Trophoblast cell (in vitro differentiated cells and primary cell): ENCODE measurements around the gene HINT1.

Experiments
- DNase-seq, 2 donors: peaks; one replicate each; pipeline ENCODE4 v3.0.0-alpha.2; 2016
- H2AFZ ChIP-seq: 2 replicates; pipeline ENCODE4 v1.6.1; 2013; ENCODE audit warnings: low read length, moderate library complexity, mild to moderate bottlenecking; ENCODE audit not compliant: insufficient read depth, poor library complexity
- H2AK5ac ChIP-seq: 2 replicates; pipeline ENCODE4 v1.6.1; 2013; ENCODE audit warnings: mild to moderate bottlenecking, low read length
- H2BK120ac ChIP-seq: 2 replicates; pipeline ENCODE4 v1.6.1; 2013; ENCODE audit warnings: low read length, mild to moderate bottlenecking, moderate library complexity; ENCODE audit not compliant: insufficient read depth, poor library complexity
- H2BK12ac ChIP-seq: 2 replicates; pipeline ENCODE4 v1.6.1; 2013; ENCODE audit warnings: mild to moderate bottlenecking, low read length, moderate library complexity
- H2BK5ac ChIP-seq: 2 replicates; pipeline ENCODE4 v1.6.1; 2013; ENCODE audit warnings: low read length, low read depth, moderate library complexity, mild to moderate bottlenecking; ENCODE audit not compliant: poor library complexity
- H3K14ac ChIP-seq: 2 replicates; pipeline ENCODE4 v1.6.1; 2013; ENCODE audit warnings: mild to moderate bottlenecking, low read length
- H3K18ac ChIP-seq: 2 replicates; pipeline ENCODE4 v1.6.1; 2013; ENCODE audit warnings: mild to moderate bottlenecking, low read length
- H3K23ac ChIP-seq: 2 replicates; pipeline ENCODE4 v1.6.1; 2013; ENCODE audit warnings: low read length
- H3K27ac ChIP-seq: 2 replicates; pipeline ENCODE4 v1.5.1; 2013; ENCODE audit warnings: low read depth, mild to moderate bottlenecking, inconsistent platforms, low read length, moderate library complexity
- H3K27me3 ChIP-seq: 2 replicates; pipeline ENCODE4 v1.6.1; 2013; ENCODE audit warnings: inconsistent platforms, mild to moderate bottlenecking, low read length, moderate library complexity; ENCODE audit not compliant: insufficient read depth
- H3K36me3 ChIP-seq, 2 experiments: 1 replicate in 1 of 2; 2 replicates in 1 of 2; pipeline ENCODE4 v1.6.1; 2013; ENCODE audit warnings: low read length in 2 of 2, mild to moderate bottlenecking in 2 of 2, moderate library complexity in 1 of 2; ENCODE audit not compliant: insufficient read depth in 2 of 2, control insufficient read depth in 1 of 2
- H3K4ac ChIP-seq: 2 replicates; pipeline ENCODE4 v1.6.1; 2013; ENCODE audit warnings: low read depth, mild to moderate bottlenecking, low read length, moderate library complexity
- H3K4me1 ChIP-seq, 2 experiments: 1 replicate in 1 of 2; 2 replicates in 1 of 2; pipeline ENCODE4 v1.6.1; 2013; ENCODE audit warnings: low read length in 2 of 2, mild to moderate bottlenecking in 2 of 2, moderate library complexity in 1 of 2; ENCODE audit not compliant: insufficient read depth in 2 of 2, control insufficient read depth in 1 of 2
- H3K4me2 ChIP-seq: 2 replicates; pipeline ENCODE4 v1.6.1; 2013; ENCODE audit warnings: inconsistent platforms, mild to moderate bottlenecking, low read length, moderate library complexity
- H3K4me3 ChIP-seq: 2 replicates; pipeline ENCODE4 v1.5.1; 2013; ENCODE audit warnings: mild to moderate bottlenecking, low read depth, low read length, inconsistent platforms
- H3K79me1 ChIP-seq: one replicate; pipeline ENCODE4 v1.6.1; 2013; ENCODE audit warnings: low read length
- H3K79me2 ChIP-seq: 2 replicates; pipeline ENCODE4 v1.6.1; 2013; ENCODE audit warnings: low read length, mild to moderate bottlenecking; ENCODE audit not compliant: control insufficient read depth, insufficient read depth, poor library complexity
- H3K9ac ChIP-seq: 2 replicates; pipeline ENCODE4 v1.6.1; 2013; ENCODE audit warnings: mild to moderate bottlenecking, low read length
- H3K9me3 ChIP-seq: 2 replicates; pipeline ENCODE4 v1.6.1; 2013; ENCODE audit warnings: low read depth, mild to moderate bottlenecking, control low read depth, inconsistent platforms, low read length; ENCODE audit not compliant: insufficient read depth
- H4K12ac ChIP-seq: 2 replicates; pipeline ENCODE4 v1.6.1; 2013; ENCODE audit warnings: low read depth, mild to moderate bottlenecking, low read length, moderate library complexity
- H4K8ac ChIP-seq: 2 replicates; pipeline ENCODE4 v1.6.1; 2013; ENCODE audit warnings: low read depth, mild to moderate bottlenecking, low read length, moderate library complexity
- H4K91ac ChIP-seq: one replicate; pipeline ENCODE4 v1.6.1; 2013; ENCODE audit warnings: low read depth, mild to moderate bottlenecking, low read length, moderate library complexity
- WGBS: extraction: QIAGEN DNeasy Blood & Tissue Kit; methylation state at CpG from one replicate; pipeline ENCODE4 v1.1.7; 2013; ENCODE audit warnings: missing lambda C conversion rate; ENCODE audit not compliant: insufficient read length, insufficient coverage; ENCODE audit errors: extremely low coverage; 5-methylcytosine and 5-hydroxymethylcytosine counted together

HINT1 gene

DNA sequence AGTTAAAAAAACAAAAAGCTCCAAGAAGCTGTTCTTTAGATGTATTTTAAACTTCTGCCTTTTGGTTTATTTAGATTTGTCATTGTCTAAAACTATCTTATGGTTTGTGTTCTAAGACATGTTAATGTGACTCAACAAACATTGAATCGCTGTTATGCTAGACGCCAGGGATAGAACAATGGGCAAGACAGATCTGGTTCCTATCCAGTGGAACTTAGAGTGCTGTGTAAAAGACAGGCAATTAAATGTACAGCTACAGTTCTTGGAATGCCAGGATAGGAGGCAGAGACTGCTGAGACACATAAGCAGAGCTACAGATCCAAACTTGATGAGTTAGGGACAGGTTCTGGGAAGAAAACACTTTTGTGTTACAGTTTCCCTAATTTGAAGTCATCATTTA, 28.1 kb upstream of the HINT1 start:
- H2BK120ac ChIP-seq: no peak overlapping the region
- no peak overlapping the region for H2AFZ ChIP-seq
- H4K12ac ChIP-seq: no peak overlapping the region
- DNase-seq: no peak
- no peak overlapping the region for H3K14ac ChIP-seq
- H4K91ac ChIP-seq: no peak overlapping the region
- no peak overlapping the region for H3K4me2 ChIP-seq
- H3K9me3 ChIP-seq: no peaks in the 10 kb centered on the region
- no peak overlapping the region for H3K27ac ChIP-seq
- no peak overlapping the region for H4K8ac ChIP-seq
- H3K18ac ChIP-seq: no peak overlapping the region
- no peaks in the 10 kb centered on the region for H3K79me1 ChIP-seq
- no peak overlapping the region for H3K23ac ChIP-seq
- peaks cover 0 to 5% of the 10 kb centered on the region in 2 experiments for H3K4me1 ChIP-seq
- H2AK5ac ChIP-seq: no peak overlapping the region
- no peak overlapping the region for H3K4ac ChIP-seq
- H3K79me2 ChIP-seq: no peaks in the 10 kb centered on the region
- H2BK12ac ChIP-seq: no peak overlapping the region
- H3K9ac ChIP-seq: no peak overlapping the region
- WGBS: no CpG with 5 or more reads among the region's 2 CpGs
- no peak overlapping the region for H2BK5ac ChIP-seq
- H3K36me3 ChIP-seq: no peaks in the 10 kb centered on the region
- no peaks in the 10 kb centered on the region for H3K27me3 ChIP-seq
- H3K4me3 ChIP-seq: no peak overlapping the region

DNA sequence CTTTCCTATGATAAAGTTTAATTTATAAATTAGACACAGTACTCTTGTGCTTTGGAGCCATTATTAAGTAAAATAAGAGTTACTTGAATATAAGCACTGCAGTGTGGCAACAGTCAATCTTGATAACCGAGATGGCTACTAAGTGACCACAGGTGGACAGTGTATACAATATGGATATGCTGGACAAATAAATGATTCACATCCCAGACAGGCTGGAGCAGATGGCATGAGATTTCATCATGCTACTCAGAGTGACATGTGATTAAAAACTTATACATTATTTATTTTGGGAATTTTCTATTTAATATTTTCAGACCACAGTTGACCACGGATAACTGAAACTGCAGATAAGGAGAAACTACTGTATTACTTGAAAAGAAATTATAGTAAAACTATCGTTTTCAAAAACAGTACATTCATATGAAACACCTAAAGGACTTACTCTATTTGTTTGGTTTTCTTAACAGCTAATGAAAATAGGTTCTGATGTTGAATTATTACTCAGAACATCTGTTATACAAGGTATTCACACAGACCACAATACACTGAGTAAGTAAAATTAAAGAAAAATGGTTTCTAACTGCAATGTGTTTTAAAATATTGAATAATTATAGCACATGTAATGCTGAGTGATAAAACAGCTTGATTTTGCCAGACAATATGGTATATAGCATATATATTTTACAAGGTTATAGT, 21.7 kb upstream of the HINT1 start:
- no peak overlapping the region for H2AK5ac ChIP-seq
- DNase-seq: no peak
- no peak overlapping the region for H3K4ac ChIP-seq
- no peaks in the 10 kb centered on the region for H3K79me2 ChIP-seq
- no peaks in the 10 kb centered on the region for H3K36me3 ChIP-seq
- H3K14ac ChIP-seq: no peak overlapping the region
- no peaks in the 10 kb centered on the region for H3K79me1 ChIP-seq
- H3K27me3 ChIP-seq: no peaks in the 10 kb centered on the region
- no peak overlapping the region for H3K23ac ChIP-seq
- no peak overlapping the region for H4K91ac ChIP-seq
- H3K27ac ChIP-seq: no peak overlapping the region
- no peak overlapping the region for H2BK12ac ChIP-seq
- H2BK5ac ChIP-seq: no peak overlapping the region
- H3K4me3 ChIP-seq: no peak overlapping the region
- H3K4me2 ChIP-seq: no peak overlapping the region
- no peak overlapping the region for H2BK120ac ChIP-seq
- no peak overlapping the region for H4K12ac ChIP-seq
- no peaks in the 10 kb centered on the region for H3K4me1 ChIP-seq
- no peak overlapping the region for H3K9ac ChIP-seq
- H2AFZ ChIP-seq: no peak overlapping the region
- H3K9me3 ChIP-seq: no peaks in the 10 kb centered on the region
- no peak overlapping the region for H3K18ac ChIP-seq
- WGBS: no CpG with 5 or more reads among the region's 3 CpGs
- no peak overlapping the region for H4K8ac ChIP-seq

DNA sequence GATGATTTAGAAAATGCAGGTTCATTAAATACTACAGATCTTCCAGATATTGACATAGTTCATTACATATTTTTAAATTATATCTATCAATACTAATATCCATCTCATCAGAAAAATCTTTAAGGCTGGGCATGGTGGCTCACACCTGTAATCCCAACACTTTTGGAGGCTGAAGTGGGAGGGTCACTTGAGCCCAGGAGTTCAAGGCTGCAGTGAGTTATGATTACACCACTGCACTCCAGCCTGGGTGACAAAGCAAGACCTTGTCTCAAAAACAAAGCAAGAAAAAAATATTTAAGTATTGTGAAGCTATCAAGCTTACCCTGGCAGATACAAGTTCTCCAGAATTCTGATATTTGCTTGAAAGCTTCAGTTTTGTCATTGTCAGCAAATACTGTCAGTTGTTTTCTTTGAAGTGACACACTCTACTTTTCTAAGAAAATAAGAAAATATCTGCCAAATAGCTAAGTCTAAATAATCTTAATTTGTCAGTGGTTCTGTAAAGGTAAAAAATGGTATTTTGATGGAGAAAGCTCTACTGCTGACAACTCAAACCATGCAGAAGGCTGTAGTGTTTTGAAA, 20.6 kb upstream of the HINT1 start:
- no peak overlapping the region for H2AFZ ChIP-seq
- H3K27me3 ChIP-seq: no peaks in the 10 kb centered on the region
- H4K91ac ChIP-seq: no peak overlapping the region
- no peak overlapping the region for H3K4me3 ChIP-seq
- no peak overlapping the region for H2BK5ac ChIP-seq
- no peak overlapping the region for H4K8ac ChIP-seq
- no peaks in the 10 kb centered on the region for H3K36me3 ChIP-seq
- H3K4ac ChIP-seq: no peak overlapping the region
- no peak overlapping the region for H4K12ac ChIP-seq
- no peak overlapping the region for H3K23ac ChIP-seq
- H2BK120ac ChIP-seq: no peak overlapping the region
- H3K79me1 ChIP-seq: no peaks in the 10 kb centered on the region
- H3K4me1 ChIP-seq: no peaks in the 10 kb centered on the region
- H3K27ac ChIP-seq: no peak overlapping the region
- no peak overlapping the region for H3K14ac ChIP-seq
- H2AK5ac ChIP-seq: no peak overlapping the region
- no peak overlapping the region for H3K18ac ChIP-seq
- H2BK12ac ChIP-seq: no peak overlapping the region
- no peaks in the 10 kb centered on the region for H3K9me3 ChIP-seq
- DNase-seq: no peak
- H3K9ac ChIP-seq: no peak overlapping the region
- no peaks in the 10 kb centered on the region for H3K79me2 ChIP-seq
- no peak overlapping the region for H3K4me2 ChIP-seq

DNA sequence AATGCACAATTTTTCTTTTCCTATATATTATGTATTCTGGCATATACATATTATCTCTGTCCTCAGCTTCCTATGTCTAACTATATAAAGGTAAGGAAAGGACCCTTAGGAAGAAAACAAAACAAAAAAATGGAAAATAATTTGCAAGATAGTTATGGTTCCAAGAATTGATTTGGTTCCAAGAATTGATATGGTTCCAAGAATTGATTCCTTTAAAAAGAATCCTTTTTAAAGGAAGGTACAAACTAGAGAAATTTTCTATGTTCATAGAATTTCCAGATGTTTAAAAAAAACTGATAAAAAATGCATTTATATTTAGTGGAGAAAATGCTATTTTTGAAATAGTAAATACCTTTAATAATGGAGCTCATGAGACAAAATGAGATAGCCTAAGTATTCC, 17.8 kb upstream of the HINT1 start:
- H3K27ac ChIP-seq: no peak overlapping the region
- no peak overlapping the region for H3K18ac ChIP-seq
- H3K23ac ChIP-seq: no peak overlapping the region
- H3K27me3 ChIP-seq: no peaks in the 10 kb centered on the region
- no peak overlapping the region for H3K9ac ChIP-seq
- H2BK12ac ChIP-seq: no peak overlapping the region
- H3K4me2 ChIP-seq: no peak overlapping the region
- H3K4ac ChIP-seq: no peak overlapping the region
- no peak overlapping the region for H2BK5ac ChIP-seq
- no peaks in the 10 kb centered on the region for H3K36me3 ChIP-seq
- no peak overlapping the region for H4K8ac ChIP-seq
- H4K12ac ChIP-seq: no peak overlapping the region
- H2AK5ac ChIP-seq: no peak overlapping the region
- no peak overlapping the region for H2AFZ ChIP-seq
- H2BK120ac ChIP-seq: no peak overlapping the region
- no peaks in the 10 kb centered on the region for H3K4me1 ChIP-seq
- H3K79me2 ChIP-seq: no peaks in the 10 kb centered on the region
- no peak overlapping the region for H3K14ac ChIP-seq
- H4K91ac ChIP-seq: no peak overlapping the region
- H3K4me3 ChIP-seq: no peak overlapping the region
- H3K9me3 ChIP-seq: no peaks in the 10 kb centered on the region
- H3K79me1 ChIP-seq: no peaks in the 10 kb centered on the region
- no peak for DNase-seq
